ENCODE results near the gene FAM53B.
A peak's percentile ranks its signal among the peaks of the same experiment; 100 is the strongest.
"Not testable (repeated sequence)": the region's sequence is repeated elsewhere in the genome, so short reads cannot be mapped to it uniquely, and the experiment has no call there.

Gene FAM53B

DNA sequence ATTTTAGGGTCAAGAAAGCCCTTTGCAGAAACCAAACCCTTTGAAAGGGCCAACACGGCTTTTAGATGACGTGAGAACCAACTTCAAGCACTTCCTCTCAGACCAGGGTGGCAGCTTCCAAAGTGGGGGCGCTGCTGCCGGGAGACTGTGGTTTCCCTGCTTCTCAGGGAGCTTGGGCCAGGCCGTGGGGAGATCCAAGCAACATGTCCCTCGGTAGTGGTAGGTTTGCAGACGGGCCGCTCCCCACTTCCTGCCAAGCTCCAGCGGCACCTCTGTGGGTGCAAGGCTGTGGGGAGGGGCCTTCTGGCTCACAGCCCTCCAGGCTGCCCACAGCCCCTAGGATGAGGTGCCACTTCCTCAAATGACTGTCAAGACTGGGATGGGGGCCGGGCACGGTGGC, 132.4 kb downstream of the FAM53B start:
- no peak for DNase-seq (ENCODE audit: low spot score)

- DNase-seq (ENCODE audit: low spot score) = not testable (repeated sequence)
Observed at GRCh38 chr10:124610851-124611250, 133.3 kb downstream of the FAM53B start.

DNA sequence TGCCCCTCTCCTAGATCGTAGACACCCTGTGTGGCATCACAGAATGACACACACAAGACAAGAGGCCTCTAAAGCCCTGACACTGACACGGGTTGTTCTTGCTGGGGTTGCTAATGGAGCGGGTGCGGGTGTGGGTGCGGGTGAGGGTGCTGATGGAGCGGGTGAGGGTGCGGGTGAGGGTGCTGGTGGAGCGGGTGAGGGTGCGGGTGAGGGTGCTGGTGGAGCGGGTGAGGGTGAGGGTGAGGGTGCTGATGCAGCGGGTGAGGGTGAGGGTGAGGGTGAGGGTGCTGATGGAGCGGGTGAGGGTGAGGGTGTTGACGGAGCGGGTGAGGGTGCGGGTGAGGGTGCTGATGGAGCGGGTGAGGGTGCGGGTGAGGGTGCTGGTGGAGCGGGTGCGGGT, 134.0 kb downstream of the FAM53B start:
- not testable (repeated sequence) for DNase-seq (ENCODE audit: low spot score)

GRCh38 chr10:124609698-124610097, 134.5 kb downstream of the FAM53B start:
- no peak for DNase-seq (ENCODE audit: low spot score)

- no peak for DNase-seq (ENCODE audit: low spot score)
Observed at GRCh38 chr10:124608093-124608721, 136.0 kb downstream of the FAM53B start.

DNA sequence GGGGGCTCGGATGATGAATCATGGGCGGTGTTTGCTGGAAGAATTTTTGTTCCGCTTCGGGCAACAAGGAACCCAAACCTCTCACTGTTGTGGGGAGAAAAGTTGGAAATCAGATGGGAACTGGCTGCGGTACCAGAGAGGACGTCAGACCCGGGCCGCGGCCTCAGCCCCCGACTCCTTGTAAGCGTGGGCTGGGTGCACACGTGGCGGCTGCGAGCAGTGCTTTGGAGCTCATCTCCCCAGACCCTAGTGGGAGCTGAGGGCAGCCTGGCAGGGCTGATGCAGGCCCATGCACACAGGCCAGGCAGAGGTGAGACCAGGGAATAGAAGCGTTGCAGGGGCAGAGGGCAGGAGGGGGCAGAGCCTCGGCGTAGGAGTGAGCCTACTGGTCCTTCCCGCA, 136.5 kb downstream of the FAM53B start:
- no peak for DNase-seq (ENCODE audit: low spot score)

DNA sequence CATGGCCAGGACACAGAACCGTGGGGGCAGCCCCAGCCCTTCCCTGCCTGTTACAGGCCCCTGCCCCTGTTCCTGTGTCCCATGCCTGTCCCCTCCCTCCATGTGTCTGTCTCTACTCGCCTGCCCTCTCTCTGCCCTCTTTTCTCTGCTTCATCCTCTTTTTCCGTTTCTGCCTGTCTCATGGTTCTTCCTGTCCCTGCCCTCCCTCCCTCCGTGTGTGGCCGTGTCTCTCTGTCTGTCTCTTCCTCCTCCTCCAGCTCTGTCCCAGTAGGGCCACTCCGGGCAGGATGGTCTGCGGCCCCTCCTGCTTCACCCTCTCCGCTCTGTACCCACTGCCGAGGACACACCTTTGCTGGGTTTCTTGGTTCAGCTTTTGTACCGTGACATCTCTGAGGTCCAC, 137.4 kb downstream of the FAM53B start:
- no peak for DNase-seq (ENCODE audit: low spot score)

- peak; percentile 29 for DNase-seq (ENCODE audit: low spot score)
Observed at GRCh38 chr10:124605856-124606812, 138.0 kb downstream of the FAM53B start.

GRCh38 chr10:124605481-124605855, 138.7 kb downstream of the FAM53B start:
- no peak for DNase-seq (ENCODE audit: low spot score)

GRCh38 chr10:124605001-124605370, 139.2 kb downstream of the FAM53B start:
- no peak for DNase-seq (ENCODE audit: low spot score)

DNA sequence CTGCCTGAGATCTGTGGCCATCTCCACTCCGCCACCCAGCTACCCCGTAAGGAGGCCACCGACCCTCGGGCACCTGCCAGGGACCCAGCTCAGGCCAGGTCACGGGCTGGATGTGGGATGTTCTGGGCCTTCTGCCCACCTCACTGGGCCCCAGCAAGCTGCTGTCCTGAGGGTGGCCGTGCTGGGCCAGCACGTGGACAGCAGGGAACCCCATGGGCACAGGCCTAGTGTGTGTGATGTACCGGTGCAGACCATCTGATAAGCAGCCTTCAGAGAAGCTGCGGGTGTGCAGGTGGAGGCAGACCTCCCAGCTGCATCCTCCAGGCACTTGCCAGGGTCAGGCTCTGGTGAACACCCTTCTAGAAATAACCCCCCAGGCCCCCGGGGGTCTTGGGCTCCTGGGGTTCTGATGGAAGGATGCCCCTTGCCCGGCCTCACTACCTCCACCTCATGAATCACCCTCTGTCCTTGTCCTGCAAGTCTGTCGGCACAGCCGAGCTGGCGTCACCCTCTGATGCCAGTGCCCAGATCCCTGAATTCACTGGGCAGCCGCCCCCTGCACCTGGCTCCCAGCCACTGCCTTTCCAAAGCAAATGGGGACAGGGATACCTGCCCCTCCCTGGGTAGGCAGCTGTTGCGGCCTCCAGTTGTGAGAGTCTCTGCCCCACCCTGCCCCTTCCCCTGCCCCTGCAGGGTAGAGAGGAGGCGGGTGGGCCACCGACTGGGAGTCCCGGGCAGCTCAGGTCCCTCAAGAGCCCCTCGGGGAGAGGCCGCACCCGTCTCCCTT, 139.8 kb downstream of the FAM53B start:
- DNase-seq (ENCODE audit: low spot score) = peak; percentile 35

DNA sequence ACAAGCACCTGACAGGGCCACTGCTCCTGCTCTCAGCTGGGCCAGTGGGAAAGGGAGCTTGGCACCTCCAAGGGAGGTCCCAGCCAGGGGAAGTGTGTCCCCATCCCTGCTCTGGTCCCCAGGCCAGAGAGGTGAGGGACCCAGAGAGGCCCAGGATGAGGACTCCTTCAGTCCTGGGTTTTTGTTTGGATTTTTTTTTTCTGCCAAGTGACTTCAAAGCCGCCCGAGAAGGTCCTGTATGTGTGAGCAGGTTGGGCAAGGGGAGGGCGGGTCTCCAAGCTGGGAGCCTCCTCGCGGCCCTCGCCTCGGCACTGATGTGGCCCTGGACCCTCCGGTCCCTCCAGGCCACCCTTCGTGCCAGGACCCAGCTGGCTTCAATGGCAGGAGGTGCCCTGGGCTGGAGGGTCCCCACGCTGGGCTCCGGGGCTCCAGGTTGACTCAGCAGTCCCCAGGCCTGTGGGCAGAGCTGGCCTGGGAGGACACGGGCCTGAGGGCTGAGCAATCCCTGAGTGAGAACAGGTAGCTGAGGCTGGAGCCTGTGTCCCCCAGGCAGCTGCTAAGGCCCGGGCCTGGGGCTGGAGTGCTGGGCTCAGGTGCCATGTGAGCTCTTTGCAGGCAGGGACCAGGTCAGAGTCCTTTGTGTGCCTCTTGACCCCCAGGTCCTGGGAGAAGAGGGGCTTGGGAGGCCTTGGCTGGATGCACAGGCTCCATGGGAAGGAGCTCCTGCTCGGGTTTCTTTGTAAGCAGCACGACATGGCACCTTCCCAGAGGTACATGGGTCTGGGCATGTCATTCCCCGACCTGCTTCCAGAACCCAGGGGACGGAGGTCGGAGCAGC, 140.6 kb downstream of the FAM53B start:
- no peak for DNase-seq (ENCODE audit: low spot score)

DNA sequence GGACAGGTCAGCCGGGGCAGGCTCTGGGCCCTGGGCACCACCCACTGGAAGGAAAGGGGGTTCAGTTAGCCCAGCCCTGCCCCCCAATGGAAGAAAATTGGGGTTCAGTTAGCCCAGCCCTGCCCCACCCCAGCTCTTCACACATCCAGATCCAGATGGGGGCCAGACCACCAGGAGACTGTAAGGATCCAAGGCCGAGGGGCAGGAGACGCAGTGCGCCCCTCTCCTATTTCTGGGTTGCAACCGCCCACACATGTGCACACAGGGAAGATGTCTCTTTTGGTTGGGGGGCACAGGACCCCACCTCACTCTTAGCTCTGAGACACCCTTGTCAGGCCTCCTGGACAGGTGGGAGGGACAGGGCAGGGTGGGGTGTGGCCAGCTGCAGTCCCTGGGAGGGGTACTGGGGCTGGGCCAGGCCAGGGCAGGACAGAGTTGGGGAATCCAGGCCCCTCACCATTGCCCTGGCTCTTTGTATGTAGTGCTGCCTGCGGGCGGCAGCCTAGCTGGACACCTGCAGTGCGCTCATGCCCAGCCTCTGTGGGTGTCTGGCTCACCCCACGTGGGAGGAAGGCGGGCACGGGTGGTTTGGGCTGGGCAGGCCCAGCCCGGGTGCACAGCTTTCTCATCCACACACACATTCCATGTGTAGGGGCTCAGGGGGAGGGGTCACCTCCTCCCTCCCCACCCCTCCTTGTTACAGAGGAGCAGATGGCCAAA, 141.4 kb downstream of the FAM53B start:
- no peak for DNase-seq (ENCODE audit: low spot score)

DNA sequence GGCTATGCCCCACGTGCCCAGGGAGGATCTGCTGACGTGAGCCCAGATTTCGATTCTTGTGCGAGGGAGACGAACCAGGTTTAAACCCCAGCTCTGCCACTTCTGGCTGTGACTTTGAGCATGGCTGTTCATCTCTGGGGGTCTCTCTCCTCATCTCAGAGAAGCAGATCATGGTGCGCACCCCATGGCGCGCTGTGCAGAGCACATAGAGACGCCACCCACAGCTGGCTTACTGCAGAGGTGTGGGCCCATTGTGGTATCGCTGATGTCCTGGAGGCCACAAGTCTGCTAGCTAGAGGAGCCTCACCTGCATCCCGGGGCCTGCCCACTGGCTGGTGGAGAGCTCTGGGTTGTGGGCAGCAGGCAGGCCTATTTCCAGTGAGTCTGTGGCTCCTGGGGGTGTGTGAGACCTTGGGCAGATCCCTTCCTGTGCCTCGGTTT, 142.0 kb downstream of the FAM53B start:
- DNase-seq (ENCODE audit: low spot score) = no peak

GRCh38 chr10:124601431-124602120, 142.6 kb downstream of the FAM53B start:
- DNase-seq (ENCODE audit: low spot score) = no peak

GRCh38 chr10:124601016-124601415, 143.2 kb downstream of the FAM53B start:
- DNase-seq (ENCODE audit: low spot score) = no peak

DNA sequence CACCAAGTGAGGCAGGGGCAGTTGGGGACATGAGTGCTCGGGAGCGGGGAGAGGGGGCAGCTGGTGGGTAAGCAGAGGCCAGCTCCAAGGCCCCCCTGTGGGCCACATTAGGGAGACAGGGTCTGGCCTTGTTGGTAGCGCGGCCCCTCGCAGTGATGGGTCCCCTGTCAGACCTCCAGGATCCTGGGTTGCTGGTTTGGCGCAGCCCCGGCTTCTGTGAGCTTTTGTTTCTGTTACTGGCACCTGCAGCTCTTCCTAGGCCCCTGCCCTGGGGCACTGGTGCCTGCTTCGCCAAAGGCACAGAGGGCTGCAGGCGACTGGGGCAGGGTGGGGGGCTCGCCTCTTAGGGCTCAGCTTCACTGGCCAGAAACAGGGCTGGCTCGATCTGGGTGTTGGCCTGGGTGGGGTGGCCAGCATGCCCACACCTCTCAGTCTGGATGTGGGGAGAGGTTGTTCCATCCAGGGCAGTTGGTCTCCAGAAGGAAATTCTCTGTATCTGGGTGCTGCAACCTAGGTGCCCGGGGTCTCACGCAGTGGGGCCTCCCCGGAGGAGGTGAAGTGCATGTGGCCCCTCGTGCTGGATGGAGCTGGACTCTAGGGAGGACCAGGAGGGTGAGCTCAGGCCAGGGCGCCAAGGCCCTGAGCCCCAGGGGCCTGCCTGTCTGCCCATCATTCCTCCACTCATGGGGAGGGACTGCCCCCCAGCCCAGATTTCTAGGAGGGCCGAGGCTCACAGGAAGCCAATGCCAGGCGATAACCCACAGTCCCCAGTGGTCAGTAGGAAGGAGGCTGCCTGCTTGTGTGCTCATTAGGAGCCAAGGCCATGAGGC, 143.9 kb downstream of the FAM53B start:
- no peak for DNase-seq (ENCODE audit: low spot score)

DNA sequence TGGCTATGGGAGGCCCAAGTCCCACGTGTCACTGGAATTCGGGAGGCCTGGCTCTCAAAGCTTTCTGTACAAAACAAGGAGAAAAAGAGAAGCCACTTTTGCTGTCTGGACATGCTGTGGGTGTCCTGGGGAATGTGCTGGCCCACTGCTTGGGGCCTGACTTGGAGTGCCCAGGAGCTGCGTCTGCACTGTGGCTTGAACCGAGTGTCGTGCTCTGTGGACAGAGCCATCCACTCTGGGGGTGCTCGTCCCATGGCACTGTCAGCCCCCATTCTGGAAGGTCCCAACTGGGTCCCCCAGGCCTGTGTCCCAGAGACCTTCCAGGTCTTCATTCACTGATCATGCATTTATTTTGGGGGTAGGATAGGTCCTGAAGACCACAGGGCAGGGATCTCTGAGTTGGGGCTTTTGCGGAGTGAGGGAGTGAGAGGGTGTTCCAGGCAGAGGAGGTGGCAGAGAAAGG, 144.6 kb downstream of the FAM53B start:
- no peak for DNase-seq (ENCODE audit: low spot score)

Data from SK-N-DZ (cell line).